Natural killer cell treated with Interleukin-12 subunit alpha and Interleukin-12 subunit beta and Interleukin-15 and Interleukin-18, amount 100 ng/mL, for 72 hours (primary cell): ENCODE results near the gene CCND2. TPM values are rescaled to one million over a fixed set of nuclear protein-coding genes. Genes with fewer than 3 reads are reported as not detected.
A peak's percentile ranks its signal among the peaks of the same experiment; 100 is the strongest.

Source experiments
- ATAC-seq, 2 donors: fragments of 150-1000 bp; cut with Tn5 transposase in 1 of 2; sonication (Bioruptor Pico), chemical (Tn5 transposase) in 1 of 2; 2 replicates each; pipeline ENCODE4 v1.10.0; 2021
- DNase-seq: peaks from one replicate; pipeline ENCODE4 v3.0.0; 2022; ENCODE audit warnings: low spot score
- H3K27ac Mint-ChIP-seq, 2 donors: 1 replicate in 1 of 2; 2 replicates in 1 of 2; pipeline ENCODE4 v1.8.0; 2022; ENCODE audit warnings: mixed read lengths in 2 of 2, mild to moderate bottlenecking in 1 of 2, moderate library complexity in 1 of 2
- H3K27me3 Mint-ChIP-seq, 2 donors: 1 replicate in 1 of 2; 2 replicates in 1 of 2; pipeline ENCODE4 v1.8.0; 2022; ENCODE audit warnings: mixed read lengths in 2 of 2
- H3K36me3 Mint-ChIP-seq: one replicate; pipeline ENCODE4 v1.8.0; 2022; ENCODE audit warnings: mixed read lengths
- H3K4me1 Mint-ChIP-seq, 2 donors: 1 replicate in 1 of 2; 2 replicates in 1 of 2; pipeline ENCODE4 v1.8.0; 2022; ENCODE audit warnings: low read depth in 2 of 2, mixed read lengths in 2 of 2, mild to moderate bottlenecking in 1 of 2
- H3K4me3 Mint-ChIP-seq: one replicate; pipeline ENCODE4 v1.8.0; 2022; ENCODE audit warnings: mixed read lengths
- H3K9me3 Mint-ChIP-seq: 2 replicates; pipeline ENCODE4 v1.8.0; 2022; ENCODE audit warnings: mixed read lengths
- total RNA-seq, 2 donors: library from RNA; stranded (reverse); gene quantifications; one replicate each; pipeline ENCODE4 v1.2.3, GENCODE V29; 2022

The CCND2 gene
- total RNA-seq, 2 donors from 2014 or later = 942 to 1,190 TPM

GRCh38 chr12:4283512-4284255 is 10.1 kb downstream of the CCND2 start:
- no peaks in the 10 kb centered on the region for H3K27me3 Mint-ChIP-seq
- no peak for ATAC-seq
- peak overlapping the region; percentile 73 to 82 for H3K27ac Mint-ChIP-seq
- H3K9me3 Mint-ChIP-seq = no peaks in the 10 kb centered on the region
- no peak for DNase-seq
- H3K4me3 Mint-ChIP-seq = peak overlapping the region; percentile 58
- peaks cover 79% of the 10 kb centered on the region in 2 donors for H3K4me1 Mint-ChIP-seq
- H3K36me3 Mint-ChIP-seq = peaks cover 52% of the 10 kb centered on the region

GRCh38 chr12:4284306-4284705 is 10.7 kb downstream of the CCND2 start:
- DNase-seq = no peak
- no peak for ATAC-seq
- Mint-ChIP-seq H3K27ac (peak overlapping the region; percentile 73 to 82), H3K9me3 (no peaks in the 10 kb centered on the region), H3K4me3 (peak overlapping the region; percentile 58), H3K4me1 (peaks cover 79 to 80% of the 10 kb centered on the region in 2 donors), H3K36me3 (peaks cover 52% of the 10 kb centered on the region), H3K27me3 (no peaks in the 10 kb centered on the region)

DNA sequence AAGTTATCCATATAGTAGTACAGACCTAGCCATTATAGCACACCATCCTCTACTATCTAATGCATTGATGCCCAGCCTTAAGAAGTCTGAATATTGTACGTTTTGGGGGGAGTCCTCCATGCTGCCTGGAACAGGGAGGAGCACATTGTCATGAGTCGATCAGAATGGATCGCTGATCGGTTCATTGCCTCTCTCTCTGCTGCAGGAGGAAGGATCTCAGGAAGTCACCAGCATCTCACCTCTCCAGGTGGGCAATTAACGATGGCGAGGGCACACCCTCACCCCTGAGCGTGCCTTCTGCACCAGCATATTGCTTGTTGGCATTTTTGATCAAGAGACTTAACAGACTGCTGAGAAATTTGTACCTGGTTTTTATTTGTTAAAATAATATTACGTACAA is 11.5 kb downstream of the CCND2 start:
- Mint-ChIP-seq H3K4me1 (peaks cover 78 to 83% of the 10 kb centered on the region in 2 donors), H3K9me3 (no peaks in the 10 kb centered on the region), H3K27ac (peak overlapping the region; percentile 53 to 64), H3K36me3 (peaks cover 47% of the 10 kb centered on the region), H3K27me3 (no peaks in the 10 kb centered on the region), H3K4me3 (peak overlapping the region; percentile 52)
- DNase-seq (no peak), ATAC-seq (no peak)

DNA sequence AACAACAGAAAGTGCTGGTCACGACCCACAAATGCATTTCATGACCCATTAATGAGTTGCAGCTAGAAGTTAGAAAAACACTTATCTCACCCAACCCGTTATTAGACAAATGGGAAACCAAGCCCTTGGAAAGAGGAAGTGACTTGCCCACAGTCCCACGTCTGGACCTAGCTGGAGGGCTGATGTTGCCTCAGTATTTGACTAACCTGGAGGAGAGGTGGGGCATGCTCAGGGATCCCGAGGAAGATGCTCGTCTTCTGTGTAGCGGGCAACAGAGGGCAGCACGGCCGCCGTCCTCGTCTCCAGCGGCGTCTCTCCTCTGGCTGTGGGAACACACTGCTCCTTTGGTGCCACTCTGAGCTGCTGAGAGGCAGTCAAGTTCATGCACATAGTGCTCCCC is 12.7 kb downstream of the CCND2 start:
- no peaks in the 10 kb centered on the region for H3K9me3 Mint-ChIP-seq
- ATAC-seq (no peak), DNase-seq (peak; percentile 35)
- peak overlapping the region; percentile 52 for H3K4me3 Mint-ChIP-seq
- peaks cover 82% of the 10 kb centered on the region in 2 donors for H3K4me1 Mint-ChIP-seq
- H3K27me3 Mint-ChIP-seq = no peaks in the 10 kb centered on the region
- H3K36me3 Mint-ChIP-seq = peaks cover 51% of the 10 kb centered on the region
- peak overlapping the region; percentile 53 to 64 for H3K27ac Mint-ChIP-seq

- peak in 1 of 2 donors; percentile 7 for ATAC-seq
- peak overlapping the region; percentile 23 for H3K4me3 Mint-ChIP-seq
Measured at GRCh38 chr12:4286771-4287317, 13.3 kb downstream of the CCND2 start.

DNA sequence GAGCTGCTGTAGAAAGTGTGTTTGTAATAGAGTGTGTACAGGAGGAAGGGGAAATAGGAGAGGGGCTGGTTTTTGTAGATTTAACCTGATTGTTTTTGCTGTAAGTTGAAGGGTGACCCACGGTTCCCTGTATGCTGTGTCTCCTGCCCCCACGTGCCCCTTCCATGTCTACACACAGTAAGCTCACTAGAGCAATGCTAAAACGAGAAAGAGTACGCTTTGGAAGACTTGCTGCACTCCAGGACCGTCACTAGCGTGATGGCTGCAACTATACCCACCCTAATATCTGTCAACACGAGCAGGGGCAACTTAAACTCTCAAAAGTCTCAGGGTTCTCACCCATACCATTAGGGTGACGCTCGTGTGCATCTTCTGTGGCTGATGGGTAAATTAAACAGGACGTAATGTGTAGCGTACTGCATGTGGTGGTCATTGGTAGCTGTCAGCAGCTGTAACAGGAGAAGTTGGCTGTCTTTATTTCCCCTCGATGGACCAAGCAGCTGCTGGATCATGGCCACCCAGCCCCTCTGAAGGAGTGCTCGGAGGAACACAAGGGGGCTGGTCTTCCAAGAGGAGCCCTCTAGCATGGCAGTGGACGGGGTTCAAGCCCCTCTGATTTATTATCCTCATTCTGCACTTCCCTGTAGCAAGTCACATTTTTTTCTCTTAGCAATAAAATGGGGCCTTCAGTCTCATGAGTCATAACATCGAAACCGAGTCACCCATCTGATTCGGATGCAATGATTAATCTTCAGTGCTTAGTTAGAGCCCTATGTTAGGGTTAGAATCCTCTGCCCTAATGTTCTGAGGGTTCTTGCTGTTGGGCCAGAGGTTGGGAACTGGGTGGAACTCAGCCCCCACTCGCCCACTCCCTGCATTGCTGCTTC is 14.0 kb downstream of the CCND2 start:
- H3K4me3 Mint-ChIP-seq = peak overlapping the region; percentile 23
- peaks cover 64% of the 10 kb centered on the region for H3K36me3 Mint-ChIP-seq
- H3K9me3 Mint-ChIP-seq = no peaks in the 10 kb centered on the region

More at GRCh38 chr12:4286771-4287317, 13.3 kb downstream of the CCND2 start:
- peak overlapping the region; percentile 53 to 64 for H3K27ac Mint-ChIP-seq
- peaks cover 83 to 84% of the 10 kb centered on the region in 2 donors for H3K4me1 Mint-ChIP-seq
- no peaks in the 10 kb centered on the region for H3K9me3 Mint-ChIP-seq
- DNase-seq = peak; percentile 49
- H3K27me3 Mint-ChIP-seq = no peaks in the 10 kb centered on the region
- peaks cover 57% of the 10 kb centered on the region for H3K36me3 Mint-ChIP-seq

GRCh38 chr12:4288296-4289131 is 15.0 kb downstream of the CCND2 start:
- Mint-ChIP-seq H3K27me3 (no peaks in the 10 kb centered on the region), H3K27ac (peak overlapping the region; percentile 53 to 64), H3K4me3 (peak overlapping the region; percentile 23), H3K4me1 (peaks cover 85 to 89% of the 10 kb centered on the region in 2 donors), H3K36me3 (peaks cover 68% of the 10 kb centered on the region), H3K9me3 (no peaks in the 10 kb centered on the region)
- peak; percentile 57 for DNase-seq
- ATAC-seq = no peak

More for the DNA sequence above, 14.0 kb downstream of the CCND2 start:
- peak overlapping the region; percentile 53 to 64 for H3K27ac Mint-ChIP-seq
- peaks cover 82 to 86% of the 10 kb centered on the region in 2 donors for H3K4me1 Mint-ChIP-seq
- ATAC-seq (peak; percentile 37 to 60), DNase-seq (peak; percentile 51)
- H3K27me3 Mint-ChIP-seq = no peaks in the 10 kb centered on the region

GRCh38 chr12:4289231-4289878 is 15.8 kb downstream of the CCND2 start:
- no peak for DNase-seq
- Mint-ChIP-seq H3K36me3 (peaks cover 69% of the 10 kb centered on the region), H3K4me1 (peaks cover 84 to 87% of the 10 kb centered on the region in 2 donors), H3K9me3 (no peaks in the 10 kb centered on the region), H3K27ac (peak overlapping the region; percentile 53 to 64), H3K4me3 (peak overlapping the region; percentile 23), H3K27me3 (no peaks in the 10 kb centered on the region)
- ATAC-seq = no peak

DNA sequence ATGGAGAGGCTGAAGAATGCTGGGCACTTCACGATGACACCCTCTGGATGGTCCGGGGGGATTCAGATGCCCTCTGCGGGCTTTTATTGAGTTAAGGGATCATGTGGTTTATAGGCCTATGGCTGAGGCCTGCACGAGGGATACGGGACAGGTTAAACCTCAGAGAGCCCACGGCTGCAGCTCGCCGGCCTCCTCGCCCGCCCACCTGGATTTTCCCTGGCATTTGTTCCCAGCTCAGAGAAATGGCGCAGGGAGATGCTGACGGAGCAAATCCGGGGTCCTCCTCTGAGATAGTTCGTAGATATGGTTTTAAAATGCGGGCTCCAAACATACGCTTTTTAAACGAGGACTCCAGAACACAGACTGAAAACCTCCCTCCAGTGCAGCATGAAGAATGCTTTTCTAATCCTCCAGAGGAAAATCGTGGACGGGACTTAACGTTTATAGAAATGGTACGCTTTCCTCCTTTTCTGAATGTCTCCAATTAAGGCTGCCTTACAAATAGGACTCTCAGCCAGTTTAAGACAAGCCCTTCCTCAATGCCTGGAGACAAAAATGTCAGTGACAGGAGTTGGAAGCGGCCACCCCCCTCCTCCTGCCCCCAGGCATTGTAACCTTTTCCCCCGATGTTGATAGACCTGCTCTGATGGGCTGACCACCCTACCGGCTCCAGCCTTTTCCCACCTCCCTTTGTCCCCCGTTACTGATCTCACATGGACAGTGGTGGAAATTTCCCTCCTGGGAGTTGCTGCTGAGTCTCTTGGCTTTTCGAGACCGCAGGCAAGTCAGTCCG is 16.6 kb downstream of the CCND2 start:
- Mint-ChIP-seq H3K4me3 (peak overlapping the region; percentile 56), H3K36me3 (peaks cover 74% of the 10 kb centered on the region), H3K27ac (peak overlapping the region; percentile 88 to 89), H3K4me1 (peaks cover 87 to 93% of the 10 kb centered on the region in 2 donors), H3K9me3 (no peaks in the 10 kb centered on the region), H3K27me3 (no peaks in the 10 kb centered on the region)
- DNase-seq = no peak
- no peak for ATAC-seq

GRCh38 chr12:4292341-4293073 is 18.9 kb downstream of the CCND2 start:
- peak overlapping the region; percentile 88 to 89 for H3K27ac Mint-ChIP-seq
- DNase-seq (no peak), ATAC-seq (no peak)
- H3K27me3 Mint-ChIP-seq = no peaks in the 10 kb centered on the region
- peaks cover 67% of the 10 kb centered on the region for H3K36me3 Mint-ChIP-seq
- peaks cover 74 to 78% of the 10 kb centered on the region in 2 donors for H3K4me1 Mint-ChIP-seq
- no peaks in the 10 kb centered on the region for H3K9me3 Mint-ChIP-seq
- peak overlapping the region; percentile 82 for H3K4me3 Mint-ChIP-seq

DNA sequence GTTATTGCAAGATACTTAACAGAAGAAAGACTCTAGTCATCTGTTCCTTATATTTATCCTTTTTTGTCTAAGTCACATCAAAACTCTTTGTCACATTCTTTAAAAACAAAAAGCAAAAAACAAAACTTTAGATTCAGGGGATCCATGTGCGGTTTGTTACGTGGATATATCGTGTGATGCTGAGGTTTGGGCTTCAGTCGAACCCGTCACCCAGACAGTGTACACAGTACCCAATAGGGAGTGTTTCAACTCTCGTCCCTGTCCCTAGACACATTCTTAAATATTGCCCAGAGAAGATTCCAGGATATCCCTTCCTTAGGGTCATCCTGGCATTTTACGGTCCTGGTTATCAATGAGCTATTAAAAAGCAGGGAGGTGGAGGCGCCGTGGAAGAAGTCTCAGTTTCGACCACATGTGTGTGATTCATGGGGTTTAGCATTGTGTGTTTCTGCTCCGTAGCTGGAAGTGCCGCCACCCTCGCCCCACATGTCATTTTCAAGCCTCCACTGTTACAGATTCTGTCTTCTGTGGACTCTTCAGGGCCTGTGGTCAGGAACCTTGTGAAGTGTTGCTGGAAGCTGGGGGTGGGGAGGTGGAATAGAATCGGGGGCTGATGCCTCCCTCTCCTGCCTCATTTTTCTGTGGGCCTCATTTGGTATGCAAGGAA is 19.9 kb downstream of the CCND2 start:
- DNase-seq = no peak
- Mint-ChIP-seq H3K9me3 (no peaks in the 10 kb centered on the region), H3K27me3 (no peaks in the 10 kb centered on the region), H3K4me3 (peak overlapping the region; percentile 82), H3K4me1 (peaks cover 72 to 78% of the 10 kb centered on the region in 2 donors), H3K36me3 (peaks cover 67% of the 10 kb centered on the region), H3K27ac (peak overlapping the region; percentile 88 to 89)
- ATAC-seq = peak; percentile 80 to 84
